ENCODE measurements around the gene TBC1D17.

DNA sequence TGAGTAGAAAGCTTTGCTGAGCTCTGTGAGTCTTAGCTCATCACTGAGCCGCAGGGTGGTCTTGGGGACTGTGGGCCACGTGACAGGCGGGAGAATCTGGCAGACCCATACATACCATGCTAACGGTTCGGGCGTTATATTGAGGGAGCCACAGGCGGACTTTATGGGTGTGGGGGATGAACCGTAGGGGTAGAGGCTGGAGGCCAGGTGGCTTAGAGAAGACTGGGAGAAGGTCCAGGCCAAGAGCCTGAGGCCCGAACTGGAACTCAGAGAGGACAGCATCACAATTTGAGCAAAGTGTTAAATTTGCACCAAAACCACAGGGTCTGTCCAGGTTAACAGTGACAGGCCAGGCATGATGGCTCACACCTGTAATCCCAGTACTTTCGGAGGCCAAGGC lies 36.2 kb downstream of the TBC1D17 start:
- TF ChIP-seq HEYL (CRISPR knock-in tag; IDR thresholded peaks at IDR 0.05) (no peak), RNF2 (IDR thresholded peaks at IDR 0.05; ENCODE audit: borderline replicate concordance, low read depth) (no peak), JUNB (IDR thresholded peaks at IDR 0.05) (no peak), RCOR1 (IDR thresholded peaks at IDR 0.05; ENCODE audit: low read depth, low read length) (no peak), POLR2A (IDR thresholded peaks at IDR 0.05; ENCODE audit: low read length) (no peak), EP300 (IDR thresholded peaks at IDR 0.05) (no peak), RAD21 (conservative IDR thresholded peaks at IDR 0.05 in 1 of 2, IDR thresholded peaks at IDR 0.05 in 1 of 2) (no peak), HOXB5 (CRISPR knock-in tag; IDR thresholded peaks at IDR 0.05) (no peak), CEBPB (IDR thresholded peaks at IDR 0.05) (no peak), MYC (IDR thresholded peaks at IDR 0.05; ENCODE audit: borderline replicate concordance, low read length) (no peak)
- TF ChIP-seq, protein P1, sequence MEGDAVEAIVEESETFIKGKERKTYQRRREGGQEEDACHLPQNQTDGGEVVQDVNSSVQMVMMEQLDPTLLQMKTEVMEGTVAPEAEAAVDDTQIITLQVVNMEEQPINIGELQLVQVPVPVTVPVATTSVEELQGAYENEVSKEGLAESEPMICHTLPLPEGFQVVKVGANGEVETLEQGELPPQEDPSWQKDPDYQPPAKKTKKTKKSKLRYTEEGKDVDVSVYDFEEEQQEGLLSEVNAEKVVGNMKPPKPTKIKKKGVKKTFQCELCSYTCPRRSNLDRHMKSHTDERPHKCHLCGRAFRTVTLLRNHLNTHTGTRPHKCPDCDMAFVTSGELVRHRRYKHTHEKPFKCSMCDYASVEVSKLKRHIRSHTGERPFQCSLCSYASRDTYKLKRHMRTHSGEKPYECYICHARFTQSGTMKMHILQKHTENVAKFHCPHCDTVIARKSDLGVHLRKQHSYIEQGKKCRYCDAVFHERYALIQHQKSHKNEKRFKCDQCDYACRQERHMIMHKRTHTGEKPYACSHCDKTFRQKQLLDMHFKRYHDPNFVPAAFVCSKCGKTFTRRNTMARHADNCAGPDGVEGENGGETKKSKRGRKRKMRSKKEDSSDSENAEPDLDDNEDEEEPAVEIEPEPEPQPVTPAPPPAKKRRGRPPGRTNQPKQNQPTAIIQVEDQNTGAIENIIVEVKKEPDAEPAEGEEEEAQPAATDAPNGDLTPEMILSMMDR (IDR thresholded peaks at IDR 0.05) = no peak
- TF ChIP-seq, protein P2, sequence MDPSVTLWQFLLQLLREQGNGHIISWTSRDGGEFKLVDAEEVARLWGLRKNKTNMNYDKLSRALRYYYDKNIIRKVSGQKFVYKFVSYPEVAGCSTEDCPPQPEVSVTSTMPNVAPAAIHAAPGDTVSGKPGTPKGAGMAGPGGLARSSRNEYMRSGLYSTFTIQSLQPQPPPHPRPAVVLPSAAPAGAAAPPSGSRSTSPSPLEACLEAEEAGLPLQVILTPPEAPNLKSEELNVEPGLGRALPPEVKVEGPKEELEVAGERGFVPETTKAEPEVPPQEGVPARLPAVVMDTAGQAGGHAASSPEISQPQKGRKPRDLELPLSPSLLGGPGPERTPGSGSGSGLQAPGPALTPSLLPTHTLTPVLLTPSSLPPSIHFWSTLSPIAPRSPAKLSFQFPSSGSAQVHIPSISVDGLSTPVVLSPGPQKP (IDR thresholded peaks at IDR 0.05; ENCODE audit: low read depth, low read length) = no peak
- TF ChIP-seq, protein P3, sequence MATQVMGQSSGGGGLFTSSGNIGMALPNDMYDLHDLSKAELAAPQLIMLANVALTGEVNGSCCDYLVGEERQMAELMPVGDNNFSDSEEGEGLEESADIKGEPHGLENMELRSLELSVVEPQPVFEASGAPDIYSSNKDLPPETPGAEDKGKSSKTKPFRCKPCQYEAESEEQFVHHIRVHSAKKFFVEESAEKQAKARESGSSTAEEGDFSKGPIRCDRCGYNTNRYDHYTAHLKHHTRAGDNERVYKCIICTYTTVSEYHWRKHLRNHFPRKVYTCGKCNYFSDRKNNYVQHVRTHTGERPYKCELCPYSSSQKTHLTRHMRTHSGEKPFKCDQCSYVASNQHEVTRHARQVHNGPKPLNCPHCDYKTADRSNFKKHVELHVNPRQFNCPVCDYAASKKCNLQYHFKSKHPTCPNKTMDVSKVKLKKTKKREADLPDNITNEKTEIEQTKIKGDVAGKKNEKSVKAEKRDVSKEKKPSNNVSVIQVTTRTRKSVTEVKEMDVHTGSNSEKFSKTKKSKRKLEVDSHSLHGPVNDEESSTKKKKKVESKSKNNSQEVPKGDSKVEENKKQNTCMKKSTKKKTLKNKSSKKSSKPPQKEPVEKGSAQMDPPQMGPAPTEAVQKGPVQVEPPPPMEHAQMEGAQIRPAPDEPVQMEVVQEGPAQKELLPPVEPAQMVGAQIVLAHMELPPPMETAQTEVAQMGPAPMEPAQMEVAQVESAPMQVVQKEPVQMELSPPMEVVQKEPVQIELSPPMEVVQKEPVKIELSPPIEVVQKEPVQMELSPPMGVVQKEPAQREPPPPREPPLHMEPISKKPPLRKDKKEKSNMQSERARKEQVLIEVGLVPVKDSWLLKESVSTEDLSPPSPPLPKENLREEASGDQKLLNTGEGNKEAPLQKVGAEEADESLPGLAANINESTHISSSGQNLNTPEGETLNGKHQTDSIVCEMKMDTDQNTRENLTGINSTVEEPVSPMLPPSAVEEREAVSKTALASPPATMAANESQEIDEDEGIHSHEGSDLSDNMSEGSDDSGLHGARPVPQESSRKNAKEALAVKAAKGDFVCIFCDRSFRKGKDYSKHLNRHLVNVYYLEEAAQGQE (IDR thresholded peaks at IDR 0.05) = no peak
- TF ChIP-seq, protein P4, sequence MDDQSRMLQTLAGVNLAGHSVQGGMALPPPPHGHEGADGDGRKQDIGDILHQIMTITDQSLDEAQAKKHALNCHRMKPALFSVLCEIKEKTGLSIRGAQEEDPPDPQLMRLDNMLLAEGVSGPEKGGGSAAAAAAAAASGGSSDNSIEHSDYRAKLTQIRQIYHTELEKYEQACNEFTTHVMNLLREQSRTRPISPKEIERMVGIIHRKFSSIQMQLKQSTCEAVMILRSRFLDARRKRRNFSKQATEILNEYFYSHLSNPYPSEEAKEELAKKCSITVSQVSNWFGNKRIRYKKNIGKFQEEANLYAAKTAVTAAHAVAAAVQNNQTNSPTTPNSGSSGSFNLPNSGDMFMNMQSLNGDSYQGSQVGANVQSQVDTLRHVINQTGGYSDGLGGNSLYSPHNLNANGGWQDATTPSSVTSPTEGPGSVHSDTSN (IDR thresholded peaks at IDR 0.05) = no peak

Data from A549 (cell line).